Osteoblast (primary cell): ENCODE data around the gene ACOT6. TPM values are rescaled to one million over a fixed set of nuclear protein-coding genes. Genes with fewer than 3 reads are reported as not detected.
"Not testable (repeated sequence)": the region's sequence is repeated elsewhere in the genome, so short reads cannot be mapped to it uniquely, and the experiment has no call there.

Experiments used
- DNase-seq: peaks from one replicate; pipeline ENCODE4 v3.0.0; 2011; ENCODE audit warnings: low spot score, mixed read lengths; ENCODE audit not compliant: insufficient read length; ENCODE audit errors: missing footprints
- H2AFZ ChIP-seq: 2 replicates; pipeline ENCODE4 v1.6.0; 2011; ENCODE audit warnings: mild to moderate bottlenecking, low read length
- H3K27ac ChIP-seq: 2 replicates; pipeline ENCODE4 v1.5.1; 2011; ENCODE audit warnings: mild to moderate bottlenecking, low read depth, low read length, moderate library complexity
- H3K27me3 ChIP-seq: 2 replicates; pipeline ENCODE4 v1.6.0; 2012; ENCODE audit warnings: mild to moderate bottlenecking, control low read depth, inconsistent platforms, low read length, moderate library complexity; ENCODE audit not compliant: insufficient read depth
- H3K36me3 ChIP-seq: 2 replicates; pipeline ENCODE4 v1.5.1; 2011; ENCODE audit warnings: mild to moderate bottlenecking, low read length, control low read depth, moderate library complexity; ENCODE audit not compliant: insufficient read depth
- H3K4me1 ChIP-seq: 2 replicates; pipeline ENCODE4 v1.5.1; 2011; ENCODE audit warnings: mild to moderate bottlenecking, low read length, control low read depth, moderate library complexity; ENCODE audit not compliant: insufficient read depth
- H3K4me2 ChIP-seq: 2 replicates; pipeline ENCODE4 v1.6.0; 2011; ENCODE audit warnings: mild to moderate bottlenecking, low read length; ENCODE audit not compliant: insufficient read depth
- H3K4me3 ChIP-seq: fragments of 200-600 bp; sonication (generic); 3 replicates; pipeline ENCODE4 v1.5.1; 2012; ENCODE audit warnings: mild to moderate bottlenecking, low read length, inconsistent platforms; ENCODE audit not compliant: insufficient read depth
- H3K79me2 ChIP-seq: 2 replicates; pipeline ENCODE4 v1.6.0; 2012; ENCODE audit warnings: mild to moderate bottlenecking, low read length, control low read depth, inconsistent platforms; ENCODE audit not compliant: insufficient read depth
- H3K9me3 ChIP-seq: 2 replicates; pipeline ENCODE4 v1.5.1; 2011; ENCODE audit warnings: low read depth, low read length, control low read depth
- H4K20me1 ChIP-seq: 2 replicates; pipeline ENCODE4 v1.6.0; 2012; ENCODE audit warnings: mild to moderate bottlenecking, low read length, control low read depth; ENCODE audit not compliant: insufficient read depth
- CTCF ChIP-seq: IDR thresholded peaks from 2 replicates; pipeline ENCODE4 v1.5.1; 2011; ENCODE audit warnings: mild to moderate bottlenecking, low read depth, low read length, moderate library complexity; ENCODE audit errors: extremely low read depth
- total RNA-seq: library from RNA; depleted of rRNA; stranded (reverse); fragments of >200 nt; gene quantifications from 2 replicates; pipeline ENCODE4 v1.2.3, GENCODE V29; 2012

The ACOT6 gene, protein sequence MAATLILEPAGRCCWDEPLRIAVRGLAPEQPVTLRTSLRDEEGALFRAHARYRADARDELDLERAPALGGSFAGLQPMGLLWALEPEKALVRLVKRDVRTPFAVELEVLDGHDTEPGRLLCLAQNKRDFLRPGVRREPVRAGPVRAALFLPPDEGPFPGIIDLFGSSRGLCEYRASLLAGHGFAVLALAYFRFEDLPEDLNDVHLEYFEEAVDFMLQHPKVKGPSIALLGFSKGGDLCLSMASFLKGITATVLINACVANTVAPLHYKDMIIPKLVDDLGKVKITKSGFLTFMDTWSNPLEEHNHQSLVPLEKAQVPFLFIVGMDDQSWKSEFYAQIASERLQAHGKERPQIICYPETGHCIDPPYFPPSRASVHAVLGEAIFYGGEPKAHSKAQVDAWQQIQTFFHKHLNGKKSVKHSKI
- total RNA-seq = not detected in 2 replicates

DNA sequence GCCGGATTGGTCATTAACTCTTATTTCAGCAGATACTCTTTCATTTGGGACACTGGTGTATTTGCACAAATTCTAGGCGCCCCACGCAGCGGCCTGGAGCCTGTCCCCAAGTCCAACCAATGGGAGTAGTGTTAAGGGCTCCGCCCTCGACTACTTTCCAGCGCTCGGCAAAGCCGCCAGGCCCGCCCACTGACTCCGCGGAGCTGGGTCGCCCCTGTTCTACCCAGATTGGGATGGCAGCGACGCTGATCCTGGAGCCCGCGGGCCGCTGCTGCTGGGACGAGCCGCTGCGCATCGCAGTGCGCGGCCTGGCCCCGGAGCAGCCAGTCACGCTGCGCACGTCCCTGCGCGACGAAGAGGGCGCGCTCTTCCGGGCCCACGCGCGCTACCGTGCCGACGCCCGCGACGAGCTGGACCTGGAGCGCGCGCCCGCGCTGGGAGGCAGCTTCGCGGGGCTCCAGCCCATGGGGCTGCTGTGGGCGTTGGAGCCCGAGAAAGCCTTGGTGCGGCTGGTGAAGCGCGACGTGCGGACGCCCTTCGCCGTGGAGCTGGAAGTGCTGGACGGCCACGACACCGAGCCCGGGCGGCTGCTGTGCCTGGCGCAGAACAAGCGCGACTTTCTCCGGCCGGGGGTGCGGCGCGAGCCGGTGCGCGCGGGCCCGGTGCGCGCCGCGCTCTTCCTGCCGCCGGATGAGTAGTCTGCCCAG lies at the start of gene ACOT6:
Gene ACOT6 (plus strand): TSS at position 179 of the 707 bp plus-strand sequence. CDS start 55 bp downstream, at position 234.
- Histone ChIP-seq H3K79me2 (no peaks in the 10 kb centered on the region), H3K36me3 (no peaks in the 10 kb centered on the region)
- TF ChIP-seq CTCF = no peak

DNA sequence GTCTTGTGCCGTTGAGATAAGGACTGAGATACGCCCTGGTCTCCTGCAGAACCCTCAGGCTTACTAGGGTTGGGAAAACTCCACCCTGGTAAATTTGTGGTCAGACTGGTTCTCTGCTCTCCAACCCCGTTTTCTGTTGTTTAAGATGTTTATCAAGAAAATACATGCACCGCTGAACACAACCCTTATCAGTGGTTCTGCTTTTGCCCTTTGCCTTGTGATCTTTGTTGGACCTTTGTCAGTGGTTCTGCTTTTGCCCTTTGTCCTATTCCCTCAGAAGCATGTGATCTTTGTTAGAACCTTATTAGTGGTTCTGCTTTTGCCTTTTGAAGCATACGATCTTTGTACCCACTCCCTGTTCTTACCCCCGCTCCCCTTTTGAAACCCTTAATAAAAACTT lies 49.6 kb upstream of the ACOT6 start:
- not testable (repeated sequence) for DNase-seq

More for the DNA sequence above, at the start of gene ACOT6:
- Histone ChIP-seq H3K27ac (no peak within 1 kb of the TSS), H3K27me3 (no peaks in the 10 kb centered on the region), H4K20me1 (no peaks in the 10 kb centered on the region), H3K4me2 (peak within 1 kb of the TSS; percentile 84), H3K4me1 (no peaks in the 10 kb centered on the region), H3K4me3 (peak within 1 kb of the TSS; percentile 77), H2AFZ (peak within 1 kb of the TSS; percentile 88), H3K9me3 (no peaks in the 10 kb centered on the region)
- DNase-seq = peak; percentile 96

GRCh38 chr14:73566431-73566830 lies 45.9 kb upstream of the ACOT6 start:
- not testable (repeated sequence) for H3K36me3 ChIP-seq, H3K4me2 ChIP-seq, H3K4me3 ChIP-seq, H2AFZ ChIP-seq, H3K27me3 ChIP-seq, H3K9me3 ChIP-seq, H3K27ac ChIP-seq, DNase-seq, H4K20me1 ChIP-seq
- Histone ChIP-seq H3K79me2 (peaks cover 19% of the 10 kb centered on the region), H3K4me1 (peaks cover 17% of the 10 kb centered on the region)

More for the DNA sequence above, 49.6 kb upstream of the ACOT6 start:
- H3K79me2 ChIP-seq, H4K20me1 ChIP-seq, H3K27me3 ChIP-seq, H3K36me3 ChIP-seq, H3K4me1 ChIP-seq, H3K9me3 ChIP-seq, H3K27ac ChIP-seq, H2AFZ ChIP-seq, H3K4me3 ChIP-seq, H3K4me2 ChIP-seq: not testable (repeated sequence)

GRCh38 chr14:73566935-73567334 lies 45.4 kb upstream of the ACOT6 start:
- H3K27me3 ChIP-seq, H3K4me2 ChIP-seq, H3K4me3 ChIP-seq, H4K20me1 ChIP-seq, H3K27ac ChIP-seq, H3K36me3 ChIP-seq, H2AFZ ChIP-seq, DNase-seq, H3K9me3 ChIP-seq: not testable (repeated sequence)
- Histone ChIP-seq H3K79me2 (peaks cover 19% of the 10 kb centered on the region), H3K4me1 (peaks cover 17% of the 10 kb centered on the region)

- H3K36me3 ChIP-seq = no peaks in the 10 kb centered on the region
- H3K4me3 ChIP-seq = no peak overlapping the region
- H3K4me2 ChIP-seq = peak overlapping the region; percentile 81
These were observed 45.0 kb upstream of the ACOT6 start for GRCh38 chr14:73567358-73567757.

More at GRCh38 chr14:73567358-73567757, 45.0 kb upstream of the ACOT6 start:
- no peaks in the 10 kb centered on the region for H3K27me3 ChIP-seq
- TF ChIP-seq CTCF = no peak
- H3K79me2 ChIP-seq = peaks cover 19% of the 10 kb centered on the region
- H3K9me3 ChIP-seq = no peaks in the 10 kb centered on the region
- H4K20me1 ChIP-seq = no peaks in the 10 kb centered on the region
- H3K27ac ChIP-seq = no peak overlapping the region
- H3K4me1 ChIP-seq = peaks cover 17% of the 10 kb centered on the region
- no peak overlapping the region for H2AFZ ChIP-seq
- peak; percentile 23 for DNase-seq
